Activated CD4-positive, alpha-beta T cell treated with anti-CD3 and anti-CD28 coated beads for 1 hour (primary cell): ENCODE data around the gene RHBDL1.
A peak's percentile ranks its signal among the peaks of the same experiment; 100 is the strongest.
"Not testable (repeated sequence)": the region's sequence is repeated elsewhere in the genome, so short reads cannot be mapped to it uniquely, and the experiment has no call there.

Source experiments
- DNase-seq: peaks from one replicate; pipeline ENCODE4 v3.0.0-alpha.2; 2020

The RHBDL1 gene

DNA sequence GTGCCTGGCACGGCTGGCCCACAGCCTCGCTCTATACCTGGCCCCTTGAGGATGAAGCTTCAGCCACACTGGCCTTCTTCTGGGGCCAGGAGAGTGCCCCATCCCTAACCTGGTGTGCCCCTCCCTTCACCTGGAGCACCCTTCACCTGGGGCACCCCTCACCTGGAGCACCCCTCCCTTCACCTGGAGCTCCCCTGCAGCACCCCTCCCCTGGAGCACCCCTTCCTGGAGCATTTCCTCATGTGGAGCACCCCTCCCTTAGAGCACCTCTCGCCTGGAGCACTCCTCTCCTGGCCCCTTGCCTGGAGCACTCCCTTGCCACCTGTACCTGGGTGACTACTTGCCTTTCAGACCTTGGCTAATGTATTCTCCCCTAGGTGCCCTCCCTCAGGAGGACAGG is 32.5 kb downstream of the RHBDL1 start:
- no peak for DNase-seq

DNA sequence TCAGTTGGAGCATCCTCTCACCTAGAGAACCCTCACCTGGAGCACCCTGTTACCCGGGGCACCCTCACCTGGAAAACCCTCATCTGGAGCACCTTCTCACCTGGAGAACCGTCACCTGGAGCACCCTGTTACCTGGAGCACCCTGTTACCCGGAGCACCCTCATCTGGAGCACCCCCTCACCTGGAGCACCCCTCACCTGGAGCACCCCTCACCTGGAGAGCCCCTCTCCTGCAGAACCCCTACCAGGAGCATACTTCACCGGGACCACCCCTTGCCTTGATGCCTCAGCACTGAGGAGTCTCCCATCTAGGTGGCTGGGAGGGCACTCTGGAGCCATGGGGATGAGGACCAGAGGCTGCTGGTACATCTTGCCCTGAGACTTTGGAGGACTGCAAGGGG is 33.5 kb downstream of the RHBDL1 start:
- no peak for DNase-seq

DNA sequence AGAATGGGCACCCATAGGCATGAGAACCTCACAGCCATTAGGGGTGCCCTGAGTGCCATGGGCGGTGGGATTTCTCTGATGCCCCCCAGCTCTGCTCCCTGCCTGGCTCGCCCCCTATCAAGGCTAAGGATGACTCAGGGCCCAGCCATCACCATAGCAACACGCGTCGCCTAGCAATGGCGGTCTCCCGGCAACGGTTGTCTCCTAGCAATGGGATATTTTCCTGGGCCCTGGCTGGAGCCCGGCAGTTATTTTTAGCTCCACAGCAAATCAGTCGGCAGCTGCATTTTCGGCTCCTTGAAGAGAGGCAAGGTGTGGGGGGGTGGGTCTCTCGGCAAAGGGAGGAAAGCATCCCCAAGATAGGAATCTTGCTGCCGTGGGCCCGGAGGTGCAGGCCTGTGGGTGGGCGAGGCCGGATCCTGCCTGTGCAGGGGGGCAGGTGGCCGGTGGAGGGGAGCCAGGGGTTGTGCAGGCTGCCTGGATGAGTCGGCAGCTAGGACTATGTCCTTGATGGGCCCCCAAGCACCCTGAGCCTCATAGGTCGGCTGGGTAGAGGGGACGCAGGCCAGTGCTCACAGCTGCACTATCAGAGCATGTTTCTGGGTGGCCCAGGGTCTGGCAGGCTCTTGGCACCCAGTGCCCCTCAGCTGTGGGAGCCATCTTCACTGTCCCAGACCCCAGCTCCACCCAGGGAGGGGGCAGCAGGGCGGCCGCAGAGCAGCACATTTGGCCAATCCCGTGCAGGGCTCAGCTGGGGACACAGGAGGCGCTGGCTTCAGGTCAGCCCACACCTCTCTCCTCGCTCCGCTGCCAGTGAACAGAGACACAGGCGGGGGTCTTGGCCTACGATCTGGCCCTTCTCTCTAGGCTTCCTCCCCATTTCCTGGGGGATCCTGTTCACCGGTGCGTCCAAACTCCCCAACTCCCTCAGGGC is 34.4 kb downstream of the RHBDL1 start:
- DNase-seq = no peak

DNA sequence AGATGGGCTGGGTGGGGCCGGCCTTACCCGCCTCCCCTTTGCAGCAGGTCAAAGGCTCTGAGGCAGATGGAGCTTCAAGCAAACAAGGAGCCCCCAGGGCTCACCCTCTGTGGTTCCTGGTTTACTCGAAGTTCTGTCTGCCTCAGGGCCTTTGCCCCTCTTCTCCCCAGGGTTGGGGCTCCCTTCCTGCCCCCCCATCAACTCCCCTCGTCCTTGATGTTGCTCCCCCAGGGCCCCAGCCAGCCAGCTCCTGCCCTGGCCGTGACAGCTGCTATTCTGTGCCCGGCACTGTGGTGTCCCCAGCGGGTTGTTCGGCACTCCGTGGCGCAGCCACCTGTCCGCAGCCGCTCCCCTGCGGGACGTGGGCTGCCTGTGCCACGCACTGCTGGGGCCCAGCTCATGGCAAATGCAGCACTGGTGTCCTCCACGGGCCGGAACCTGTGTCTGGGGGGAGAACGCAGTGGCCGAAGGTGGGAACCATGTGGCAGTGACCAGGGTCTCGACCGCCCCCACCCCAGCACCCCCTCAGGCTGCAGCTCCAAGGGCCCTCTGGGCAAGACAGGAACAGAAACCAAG is 35.1 kb downstream of the RHBDL1 start:
- DNase-seq = no peak

DNA sequence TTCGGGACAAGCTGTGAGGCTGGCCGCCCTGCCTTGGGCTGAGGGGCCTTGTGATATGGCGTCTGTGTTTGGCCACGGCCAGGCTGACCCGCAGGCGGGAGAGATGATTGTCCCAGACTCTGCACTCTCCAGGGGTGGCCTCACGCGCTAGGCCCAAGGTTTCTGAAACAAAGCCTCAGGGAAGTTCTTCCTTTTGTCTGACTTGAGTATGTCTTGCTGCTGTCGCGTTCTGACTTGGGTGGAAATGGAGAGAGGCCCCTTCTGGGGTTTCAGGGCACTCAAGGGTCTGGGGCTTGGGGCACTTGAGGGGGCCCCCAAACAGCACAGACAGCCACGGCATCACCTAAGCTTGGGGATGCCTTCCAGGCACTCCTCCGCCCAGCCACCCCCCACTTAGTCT is 35.6 kb downstream of the RHBDL1 start:
- no peak for DNase-seq

DNA sequence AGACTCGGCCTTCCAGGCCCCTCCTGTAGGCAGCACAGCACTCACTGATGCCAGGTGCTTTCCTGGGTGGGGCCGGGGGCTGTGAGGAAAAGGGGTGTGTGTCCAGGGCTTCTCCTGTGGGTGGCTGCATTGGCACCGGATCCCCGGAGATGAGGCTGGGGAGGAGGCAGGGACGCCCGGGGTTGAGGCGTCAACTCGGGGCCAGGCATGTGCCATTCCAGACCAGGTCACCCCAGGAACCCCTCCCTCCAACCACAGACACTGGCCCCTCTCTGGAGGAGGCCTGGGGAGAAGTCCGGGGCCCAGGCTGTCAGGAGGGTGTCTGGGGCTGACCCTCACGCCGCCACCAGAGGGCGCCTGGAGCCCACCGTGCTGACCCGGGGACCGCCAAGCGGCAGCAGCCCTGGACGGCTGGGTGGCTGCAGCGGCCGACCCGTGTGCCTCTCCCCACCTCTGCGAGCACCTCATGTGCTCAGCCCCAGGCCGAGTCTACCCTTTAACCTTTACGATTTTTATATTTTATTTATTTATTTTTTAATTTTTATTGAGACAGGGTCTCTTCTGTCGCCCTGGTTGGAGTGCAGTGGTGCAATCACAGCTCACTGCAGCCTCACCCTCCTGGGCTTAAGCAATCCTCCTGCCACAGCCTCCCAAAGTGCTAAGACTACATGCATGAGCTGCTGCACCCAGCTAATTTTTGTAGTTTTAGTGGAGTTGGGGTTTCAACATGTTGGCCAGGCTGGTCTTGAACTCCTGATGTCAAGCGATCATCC is 36.3 kb downstream of the RHBDL1 start:
- DNase-seq = peak; percentile 69

DNA sequence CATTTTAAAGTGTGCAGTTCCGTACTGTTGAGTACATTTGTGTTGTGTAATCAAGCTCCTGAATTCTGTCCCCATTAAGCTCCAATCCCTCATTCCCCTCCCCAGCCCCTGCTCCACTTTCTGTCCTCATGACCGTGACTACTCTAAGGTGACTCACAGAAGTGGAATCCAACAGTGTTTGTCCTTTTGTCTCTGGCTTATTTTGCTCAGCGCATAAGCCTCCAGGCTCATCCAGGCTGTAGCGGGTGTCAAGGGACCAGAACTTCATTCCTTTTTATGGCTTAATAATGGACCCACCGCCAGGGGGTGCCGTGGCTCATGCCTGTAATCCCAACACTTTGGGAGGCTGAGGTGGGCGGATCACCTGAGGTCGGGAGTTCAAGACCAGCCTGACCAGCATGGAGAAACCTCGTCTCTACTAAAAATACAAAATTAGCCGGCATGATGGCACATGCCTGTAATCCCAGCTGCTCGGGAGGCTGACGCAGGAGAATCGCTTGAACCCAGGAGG is 37.3 kb downstream of the RHBDL1 start:
- DNase-seq = not testable (repeated sequence)

DNA sequence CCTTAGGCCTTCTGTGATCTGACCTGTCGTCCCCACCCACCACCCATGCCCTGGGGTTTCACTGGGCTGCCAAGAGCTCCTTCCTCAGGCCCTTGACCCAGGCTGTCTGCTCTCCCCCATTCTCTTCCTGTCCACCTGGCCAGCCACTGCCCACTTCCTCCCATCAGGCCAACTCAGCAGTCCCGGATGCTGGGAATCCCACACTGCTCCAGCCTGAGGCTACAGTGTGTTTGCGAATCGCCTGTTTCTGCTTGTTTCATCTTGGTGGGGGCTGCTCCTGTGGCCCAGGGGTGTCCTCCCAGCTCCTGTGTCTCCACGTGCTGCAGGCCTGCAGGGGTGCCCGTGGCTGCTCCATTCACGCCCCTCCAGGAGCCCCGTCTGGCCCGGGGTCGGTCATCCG is 38.6 kb downstream of the RHBDL1 start:
- DNase-seq = no peak

DNA sequence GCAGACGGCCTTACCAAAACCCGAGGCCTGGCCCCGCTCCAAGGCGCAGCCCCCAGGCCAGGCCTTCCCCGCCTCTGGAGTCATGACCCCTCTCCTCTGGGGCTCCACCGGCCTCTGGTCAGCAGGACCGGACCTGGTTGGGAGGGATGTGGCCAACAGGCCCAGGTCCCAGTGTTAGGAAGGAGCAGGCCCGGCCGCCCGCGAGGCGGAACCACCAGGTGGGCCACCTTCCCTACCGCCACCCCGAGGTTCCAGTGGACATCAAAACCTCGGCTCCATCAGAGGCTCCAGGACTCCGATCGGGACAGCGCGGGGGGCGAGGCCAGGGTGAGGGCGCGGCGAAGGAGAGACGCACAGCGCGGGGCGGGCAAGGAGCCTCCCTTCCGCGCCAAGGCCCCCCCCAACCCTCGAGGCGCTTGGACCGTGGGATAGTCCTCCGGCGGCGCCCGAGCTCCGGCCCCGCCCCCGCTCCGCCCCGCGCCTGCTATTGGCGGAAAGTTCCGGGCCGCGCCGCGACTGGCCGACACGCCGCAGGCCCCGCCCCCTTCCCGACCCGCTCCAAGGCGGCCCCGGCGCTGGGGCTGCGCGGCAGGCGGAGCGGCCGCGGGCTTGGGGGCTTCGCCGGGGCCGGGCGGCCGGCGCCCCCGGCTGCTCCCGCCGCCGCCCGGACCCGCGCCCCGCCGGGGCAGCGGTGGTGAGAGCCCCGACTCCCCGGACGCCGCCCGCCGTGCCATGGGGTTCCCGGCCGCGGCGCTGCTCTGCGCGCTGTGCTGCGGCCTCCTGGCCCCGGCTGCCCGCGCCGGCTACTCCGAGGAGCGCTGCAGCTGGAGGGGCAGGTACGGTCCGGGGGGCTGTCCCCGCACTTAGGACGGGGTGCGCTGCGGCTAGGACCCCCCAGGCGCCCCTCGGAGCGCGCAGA is 39.3 kb downstream of the RHBDL1 start, which contains the start of gene METRN:
Gene METRN (plus strand): TSS at position 561 of the 919 bp plus-strand sequence. CDS start 172 bp downstream, at position 733.
- DNase-seq = peak; percentile 79

DNA sequence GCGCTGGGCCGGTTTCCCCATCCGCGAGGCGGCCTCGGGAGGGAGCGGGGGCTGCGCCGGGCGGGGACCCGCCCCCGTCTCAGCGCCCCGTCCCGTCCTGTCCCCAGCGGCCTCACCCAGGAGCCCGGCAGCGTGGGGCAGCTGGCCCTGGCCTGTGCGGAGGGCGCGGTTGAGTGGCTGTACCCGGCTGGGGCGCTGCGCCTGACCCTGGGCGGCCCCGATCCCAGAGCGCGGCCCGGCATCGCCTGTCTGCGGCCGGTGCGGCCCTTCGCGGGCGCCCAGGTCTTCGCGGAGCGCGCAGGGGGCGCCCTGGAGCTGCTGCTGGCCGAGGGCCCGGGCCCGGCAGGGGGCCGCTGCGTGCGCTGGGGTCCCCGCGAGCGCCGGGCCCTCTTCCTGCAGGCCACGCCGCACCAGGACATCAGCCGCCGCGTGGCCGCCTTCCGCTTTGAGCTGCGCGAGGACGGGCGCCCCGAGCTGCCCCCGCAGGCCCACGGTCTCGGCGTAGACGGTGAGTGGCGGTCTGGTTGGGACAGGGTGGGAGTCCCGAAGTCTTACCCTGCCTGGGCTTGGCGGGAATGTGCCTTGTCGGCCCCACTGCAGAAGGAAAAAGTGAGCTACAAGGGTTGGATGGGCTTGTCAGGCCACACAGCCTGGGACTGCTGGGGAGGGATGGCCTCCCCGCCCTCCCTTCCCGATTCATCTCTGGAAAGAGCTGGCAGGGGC is 40.2 kb downstream of the RHBDL1 start:
- no peak for DNase-seq

DNA sequence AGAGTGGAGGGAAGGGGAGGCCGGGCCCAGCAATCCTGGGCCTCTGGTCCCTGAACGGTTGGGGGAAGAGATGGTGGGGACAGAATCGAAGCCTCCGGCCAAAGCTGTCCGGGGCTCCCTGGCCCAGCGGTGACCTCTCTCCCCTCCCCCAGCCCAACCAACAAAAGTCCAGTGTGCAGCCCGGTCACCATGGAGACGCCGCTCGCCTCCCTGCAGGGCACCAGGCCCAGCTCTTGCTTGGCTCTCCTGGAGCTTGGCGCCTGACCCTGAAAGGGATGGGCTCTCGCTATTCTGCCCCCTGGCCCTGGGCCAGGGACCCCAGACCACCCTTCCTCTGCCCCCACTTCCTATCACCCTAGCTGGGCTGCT is 40.7 kb downstream of the RHBDL1 start:
- DNase-seq = no peak

DNA sequence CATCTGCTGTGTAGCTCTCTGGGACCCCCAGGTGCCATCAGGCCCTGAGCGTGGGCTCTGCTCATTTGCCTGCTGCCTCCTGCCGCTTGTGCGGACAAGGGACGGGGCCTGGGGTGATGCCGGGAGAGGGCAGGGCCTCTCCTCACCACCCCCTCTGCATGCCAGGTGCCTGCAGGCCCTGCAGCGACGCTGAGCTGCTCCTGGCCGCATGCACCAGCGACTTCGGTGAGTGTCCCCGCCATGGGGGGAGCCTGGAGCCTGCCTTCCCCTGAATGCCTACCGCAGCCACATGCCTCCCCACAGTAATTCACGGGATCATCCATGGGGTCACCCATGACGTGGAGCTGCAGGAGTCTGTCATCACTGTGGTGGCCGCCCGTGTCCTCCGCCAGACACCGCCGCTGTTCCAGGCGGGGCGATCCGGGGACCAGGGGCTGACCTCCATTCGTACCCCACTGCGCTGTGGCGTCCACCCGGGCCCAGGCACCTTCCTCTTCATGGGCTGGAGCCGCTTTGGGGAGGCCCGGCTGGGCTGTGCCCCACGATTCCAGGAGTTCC is 41.4 kb downstream of the RHBDL1 start:
- DNase-seq = no peak

DNA sequence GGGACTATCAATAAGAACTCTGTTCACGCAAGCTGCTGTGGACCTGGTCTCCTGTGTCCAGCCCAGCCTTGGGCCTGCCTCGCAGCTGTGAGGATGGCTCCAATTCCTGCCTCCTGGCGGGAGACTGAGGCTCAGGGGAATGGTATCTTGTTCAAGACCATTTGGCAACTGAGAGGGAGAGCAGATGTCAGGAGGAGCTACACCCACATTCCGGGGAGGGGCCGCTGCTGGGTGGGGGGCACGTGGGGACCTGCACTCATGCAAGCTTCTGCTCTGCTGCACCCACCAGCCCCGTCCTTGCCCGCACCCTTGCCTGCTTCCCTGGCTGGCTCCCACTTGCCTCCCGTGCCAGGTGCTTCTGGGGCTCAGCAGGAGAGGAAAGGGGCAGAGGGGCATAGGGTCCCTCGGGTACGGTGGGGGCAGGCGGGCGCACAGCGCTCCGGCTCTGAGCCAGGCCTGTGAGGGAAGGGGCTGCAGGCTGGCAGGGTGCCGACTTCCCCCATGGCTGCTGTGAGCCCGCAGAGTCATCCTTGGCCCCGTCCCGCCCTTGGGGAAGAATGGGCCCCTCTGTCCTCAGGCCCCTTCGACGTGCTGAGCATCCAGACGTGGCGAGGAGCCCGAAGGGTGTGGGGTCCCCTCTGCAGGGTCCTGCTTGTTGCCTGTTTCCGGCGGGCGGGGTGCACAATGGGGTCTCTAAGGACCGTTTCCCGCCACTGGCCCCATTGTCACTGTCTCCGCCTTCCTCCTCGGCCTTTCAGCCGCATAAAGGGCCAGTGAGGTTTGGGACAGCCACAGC is 42.2 kb downstream of the RHBDL1 start:
- no peak for DNase-seq

DNA sequence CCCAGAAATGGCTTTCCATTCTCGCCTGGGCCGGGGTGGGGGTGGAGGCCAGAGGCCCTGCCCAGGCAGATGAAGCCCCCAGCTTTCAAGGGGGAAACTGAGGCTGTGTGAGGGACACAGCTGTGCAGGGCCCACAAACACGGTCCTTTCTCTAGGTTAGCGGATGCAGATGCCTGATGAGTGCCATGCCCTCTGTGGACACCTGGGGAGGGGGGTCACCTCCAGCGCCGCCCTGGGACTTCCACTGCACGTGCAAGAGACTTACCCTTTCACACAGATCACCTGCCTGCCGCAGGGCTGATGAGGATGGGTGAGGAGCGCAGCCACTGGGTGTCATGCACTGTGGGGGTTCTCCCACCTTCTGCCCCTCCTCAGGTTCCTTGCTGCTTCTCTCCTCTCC is 42.9 kb downstream of the RHBDL1 start:
- DNase-seq = no peak

DNA sequence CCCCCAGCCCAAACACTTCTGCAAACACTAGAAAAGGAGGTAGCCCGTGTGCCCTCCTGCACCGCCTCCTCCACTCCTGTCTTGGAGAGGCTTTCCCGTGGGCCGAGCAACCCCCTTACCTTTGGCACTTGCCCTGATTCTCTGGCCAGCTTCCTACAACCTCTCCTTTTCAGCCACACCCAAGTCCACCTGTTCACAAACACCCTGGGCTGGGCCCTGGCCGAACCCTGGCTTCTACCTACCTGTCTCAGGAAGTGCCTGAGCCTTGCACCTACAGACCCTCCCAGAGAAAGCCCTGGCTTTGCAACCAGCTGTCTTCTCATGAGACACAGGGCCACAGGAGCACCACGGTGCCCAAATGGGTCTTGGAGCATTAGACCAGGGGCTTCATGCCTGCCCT is 43.5 kb downstream of the RHBDL1 start:
- no peak for DNase-seq

DNA sequence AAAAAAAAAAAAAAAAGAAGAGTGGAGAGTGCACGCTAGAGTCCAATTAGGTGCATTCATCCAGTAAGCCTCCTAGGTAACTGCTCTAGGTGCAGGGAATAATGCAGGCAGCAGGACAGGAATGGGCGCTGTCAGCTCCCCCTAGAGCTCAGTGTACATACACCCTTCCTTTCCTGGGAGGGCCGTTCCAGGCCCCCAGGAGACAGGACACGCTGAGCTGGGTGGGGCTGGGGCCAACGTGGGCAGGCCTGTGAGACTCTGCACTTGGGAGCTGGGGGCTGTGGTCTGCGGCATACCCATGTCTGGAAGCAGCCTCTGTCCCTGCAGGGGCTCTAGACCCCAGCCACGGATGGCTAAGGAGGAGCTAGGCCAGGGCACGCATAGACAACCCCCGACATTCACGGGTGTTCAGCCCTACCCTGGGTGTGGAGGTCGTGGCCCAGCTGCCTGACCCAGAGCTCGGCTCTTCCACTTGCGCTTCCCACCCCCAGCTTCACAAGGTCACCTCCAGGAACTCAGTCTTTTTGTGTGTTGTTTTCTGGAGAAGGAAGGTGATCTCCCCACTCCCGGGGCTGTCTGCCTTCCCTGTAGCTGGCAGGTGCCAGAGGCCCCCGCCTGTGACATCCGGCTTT is 44.5 kb downstream of the RHBDL1 start:
- DNase-seq = no peak

DNA sequence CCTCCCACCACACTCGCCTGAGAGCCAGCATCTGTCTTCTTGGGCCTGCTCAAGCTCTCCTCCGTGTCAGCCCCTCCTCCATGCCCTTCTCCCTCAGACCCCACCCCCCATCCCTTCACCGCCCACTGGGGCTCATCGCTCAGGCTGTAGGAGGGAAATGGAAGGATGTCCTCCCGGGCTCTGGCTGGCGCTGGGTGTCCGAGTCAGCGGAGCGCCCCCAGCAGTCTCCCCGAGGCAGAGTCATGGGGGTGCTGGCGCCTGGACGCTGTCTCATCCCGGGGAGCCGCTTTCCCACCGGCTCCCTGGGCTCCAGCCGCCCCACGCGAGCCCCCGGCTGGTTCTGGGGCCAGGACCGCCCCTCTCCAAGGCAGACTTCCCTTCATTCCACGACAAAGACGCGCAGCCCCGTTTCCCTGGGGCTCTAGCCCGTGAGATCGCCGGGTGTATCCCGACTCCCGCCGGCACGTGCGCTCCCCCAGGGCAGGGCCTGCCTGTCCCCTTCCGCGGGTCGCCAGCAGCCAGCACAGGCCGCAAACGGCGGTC is 45.0 kb downstream of the RHBDL1 start:
- no peak for DNase-seq

DNA sequence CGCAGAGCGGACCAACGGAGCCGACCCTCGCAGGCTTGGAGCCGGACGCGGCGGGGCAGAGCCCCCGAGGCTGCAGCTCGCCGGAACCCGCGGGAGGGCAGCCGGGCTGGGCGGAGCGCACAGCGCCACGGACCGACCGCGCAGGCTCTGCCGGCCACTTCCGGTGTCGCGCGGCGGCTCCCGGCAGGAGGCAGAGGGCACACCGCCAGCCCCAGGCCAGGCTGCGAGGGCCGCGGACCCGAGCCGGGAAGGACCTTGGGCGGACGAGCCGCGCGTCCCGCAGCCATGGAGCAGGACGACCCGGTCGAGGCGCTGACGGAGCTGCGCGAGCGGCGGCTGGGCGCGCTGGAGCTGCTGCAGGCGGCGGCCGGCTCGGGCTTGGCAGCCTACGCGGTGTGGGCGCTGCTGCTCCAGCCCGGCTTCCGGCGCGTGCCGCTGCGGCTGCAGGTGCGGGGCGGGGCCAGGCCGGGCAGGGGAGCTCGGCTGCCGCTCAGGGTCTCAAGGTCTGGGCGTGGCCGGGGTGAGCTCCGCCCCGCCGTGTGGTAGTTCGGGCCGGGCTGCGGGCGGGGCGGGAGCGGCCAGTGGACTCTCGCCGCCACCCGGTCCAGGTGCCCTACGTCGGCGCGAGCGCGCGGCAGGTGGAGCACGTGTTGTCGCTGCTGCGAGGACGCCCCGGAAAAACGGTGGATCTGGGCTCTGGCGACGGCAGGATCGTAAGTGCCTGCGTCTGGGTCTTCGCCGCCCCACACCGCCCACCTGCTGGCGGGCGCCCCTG is 45.7 kb downstream of the RHBDL1 start, which contains the start of gene ANTKMT:
Gene ANTKMT (plus strand): TSS at position 157 of the 775 bp plus-strand sequence. CDS start 129 bp downstream, at position 286.
- peak; percentile 50 for DNase-seq
